DMS 273 treated with DMSO at 0.1 percent for 48 hours (cell line): ENCODE results near the gene MFAP2.

ENCODE experiments used
- DNase-seq: peaks from one replicate; lab custom pipeline; 2025; lab: John Stamatoyannopoulos, UW

MFAP2 gene

DNA sequence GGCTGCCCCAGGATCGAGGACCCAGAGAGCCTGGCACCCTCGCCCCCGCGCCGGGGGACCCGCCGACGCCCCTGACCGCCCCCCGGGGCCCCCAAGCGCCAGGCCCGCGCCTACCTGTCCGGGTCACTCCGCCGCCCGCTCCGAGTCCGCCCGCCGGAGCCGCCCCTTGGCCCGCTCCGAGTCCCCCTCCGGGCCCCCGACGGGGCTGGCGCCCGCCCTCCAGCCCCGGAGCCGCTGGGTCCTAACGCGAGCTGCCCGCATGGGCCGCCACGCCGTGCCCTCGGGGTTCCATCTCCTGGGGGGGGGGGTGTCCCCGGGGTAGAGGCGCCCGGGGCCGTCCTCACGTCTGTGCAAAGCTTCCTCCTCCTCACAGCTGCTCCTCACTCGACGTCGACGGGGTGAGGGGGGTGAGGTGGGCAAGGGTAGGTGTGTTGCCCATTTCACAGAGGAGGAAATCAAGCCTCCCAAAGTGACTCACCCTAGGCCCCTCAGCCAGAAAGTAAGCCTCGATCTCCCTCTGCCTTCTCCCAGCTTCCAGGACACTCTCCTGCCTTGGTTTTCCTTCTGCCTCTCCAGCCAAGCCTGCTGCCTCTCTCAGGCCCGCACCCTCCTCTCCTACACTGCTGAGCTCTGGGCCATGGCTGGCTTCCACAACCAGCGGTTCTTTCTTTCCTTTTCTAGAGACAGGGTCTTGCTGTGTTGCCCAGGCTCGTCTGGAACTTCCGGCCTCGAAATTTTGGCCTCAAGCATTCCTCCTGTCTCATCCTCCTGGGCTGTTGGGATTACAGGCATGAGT is at the start of gene MFAP2:
Gene MFAP2, minus strand, starts transcription at position 148 of the 796 bp plus-strand sequence. CDS start 2,347 bp downstream, outside the sequence.
- DNase-seq: no peak

DNA sequence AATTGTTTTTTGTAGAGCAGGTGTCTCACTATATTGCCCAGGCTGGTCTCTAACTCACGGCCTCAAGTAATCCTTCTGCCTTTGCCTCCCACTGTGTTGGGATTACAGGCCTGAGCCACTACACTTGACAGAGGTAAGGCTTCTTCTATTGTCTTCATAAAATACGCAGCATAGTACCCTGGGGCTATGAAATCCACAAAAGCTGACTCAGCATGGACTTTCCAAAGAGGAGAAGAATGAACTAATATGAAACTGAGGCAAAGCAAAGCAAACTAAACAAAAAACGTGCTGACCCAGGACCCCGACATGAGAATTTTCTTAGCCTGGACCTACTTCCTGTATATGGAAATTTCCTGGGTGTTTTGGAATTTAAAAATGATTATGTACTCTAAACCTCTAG is 49.8 kb upstream of the MFAP2 start:
- DNase-seq: no peak

- no peak for DNase-seq
Observed at GRCh38 chr1:17028662-17029188, 48.3 kb upstream of the MFAP2 start.

DNA sequence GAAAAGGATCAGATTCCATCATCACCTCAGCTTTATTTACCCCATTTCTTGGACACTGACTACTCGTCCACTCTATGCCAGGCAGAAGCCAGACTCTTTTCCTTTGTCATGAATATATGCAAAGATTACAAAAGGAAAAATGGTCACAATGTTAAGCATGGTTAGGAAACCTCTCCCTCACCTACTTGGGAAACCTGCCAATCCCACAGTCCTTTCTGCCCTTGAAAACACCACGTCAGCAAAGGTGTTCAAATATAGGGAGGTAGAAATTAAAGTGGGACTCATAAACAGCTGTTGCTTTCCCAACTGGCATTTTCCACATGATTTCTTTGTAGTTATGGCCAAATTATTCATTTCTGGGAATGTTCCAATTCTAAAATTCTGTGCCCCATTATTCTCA is 47.5 kb upstream of the MFAP2 start:
- no peak for DNase-seq

GRCh38 chr1:17027403-17027802 is 47.0 kb upstream of the MFAP2 start:
- no peak for DNase-seq

DNA sequence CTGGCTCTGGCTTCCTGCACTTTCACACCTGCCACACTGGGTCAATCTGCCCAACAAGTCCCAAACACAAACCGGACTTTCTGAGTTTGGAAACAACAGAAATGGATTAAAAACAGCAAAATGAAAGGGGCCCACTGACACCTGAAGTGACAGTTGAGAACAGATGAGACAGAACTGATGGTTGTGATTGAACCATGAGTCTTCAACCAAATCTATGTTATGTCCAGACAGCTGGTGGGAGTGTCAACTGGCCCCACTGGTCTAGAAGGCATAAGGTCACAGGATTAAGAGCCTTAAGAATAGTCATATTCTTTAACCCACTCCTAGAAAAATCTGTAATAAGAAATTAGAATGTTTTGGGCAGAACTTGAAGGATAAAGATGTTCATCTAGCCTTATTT is 44.3 kb upstream of the MFAP2 start:
- no peak for DNase-seq

- no peak for DNase-seq
Observed at GRCh38 chr1:17023573-17023972, 43.2 kb upstream of the MFAP2 start.

GRCh38 chr1:17023102-17023501 is 42.7 kb upstream of the MFAP2 start:
- no peak for DNase-seq

DNA sequence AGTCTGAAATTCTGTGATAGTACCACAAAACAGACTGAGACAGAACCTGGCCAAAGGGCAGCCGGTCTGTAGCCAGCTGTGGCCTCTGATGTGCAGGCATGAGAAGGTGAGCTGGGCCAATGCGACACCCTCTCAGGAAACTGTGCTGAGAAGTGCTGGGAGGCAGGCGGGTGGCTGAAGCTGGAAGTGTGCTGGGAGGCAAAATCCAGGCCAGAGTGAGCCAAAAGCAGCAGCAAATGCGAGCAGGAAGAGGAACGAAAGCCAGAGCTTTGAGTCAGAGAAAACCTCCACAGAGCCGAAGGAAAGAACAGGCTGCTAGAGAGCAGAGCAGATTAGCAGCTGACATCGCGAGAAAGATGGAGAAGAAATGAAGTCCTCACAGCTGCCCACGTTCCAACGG is 41.5 kb upstream of the MFAP2 start:
- DNase-seq: no peak

DNA sequence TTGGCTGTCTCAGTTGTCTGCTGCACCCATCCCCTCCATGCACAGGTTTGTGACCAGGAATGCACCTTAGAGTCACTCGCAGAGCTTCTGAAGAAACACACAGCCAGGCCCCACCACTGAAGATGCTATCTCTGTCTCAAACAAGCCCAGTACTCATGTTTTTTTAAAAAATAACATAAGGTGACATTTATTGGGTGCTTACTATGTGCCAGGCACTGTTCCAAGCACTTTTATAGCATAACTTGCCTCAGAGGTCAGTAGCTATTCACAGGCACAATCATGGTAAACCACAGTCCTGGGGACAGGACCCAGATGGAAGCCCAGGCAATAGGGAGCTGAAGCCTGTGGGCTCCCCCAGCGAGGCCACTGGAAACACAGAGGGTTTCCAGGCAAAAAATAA is 40.1 kb upstream of the MFAP2 start:
- DNase-seq: no peak

DNA sequence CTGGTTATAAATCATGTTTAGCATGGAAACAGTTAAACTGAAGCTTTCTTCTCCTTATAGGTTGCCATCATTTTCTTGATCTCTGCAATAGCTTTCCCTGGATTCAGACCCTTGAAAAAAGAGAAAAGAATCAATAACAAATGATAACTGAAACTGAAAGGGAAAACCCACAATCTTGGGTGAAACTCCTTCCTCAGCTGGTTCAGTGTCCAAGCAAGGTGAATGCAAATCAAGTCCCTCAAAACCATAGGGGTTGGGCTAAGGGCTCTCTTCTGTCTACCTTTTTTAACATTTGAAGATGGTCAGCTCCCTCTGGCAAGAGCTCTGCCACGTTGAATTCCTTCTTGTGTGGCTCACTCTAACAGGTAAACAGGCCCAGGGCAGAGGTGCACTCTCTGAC is 38.4 kb upstream of the MFAP2 start:
- no peak for DNase-seq

DNA sequence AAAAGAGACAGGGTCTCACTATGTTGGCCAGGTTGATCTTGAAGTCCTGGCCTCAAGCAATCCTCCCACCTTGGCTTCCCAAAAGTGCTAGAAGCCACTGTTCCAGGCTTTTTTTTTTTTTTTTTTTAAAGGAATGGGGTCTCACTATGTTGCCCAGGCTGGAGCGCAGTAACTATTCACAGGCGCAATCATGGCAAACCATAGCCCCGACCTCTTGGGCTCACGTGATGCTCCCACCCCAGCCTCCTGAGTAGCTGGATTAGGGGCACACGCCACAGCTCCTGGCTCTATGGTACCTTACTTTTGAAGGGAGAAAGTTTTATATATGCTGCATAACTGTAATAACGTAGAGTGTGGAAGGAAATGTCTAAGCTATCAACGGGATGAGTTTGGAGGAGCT is 37.0 kb upstream of the MFAP2 start:
- no peak for DNase-seq

DNA sequence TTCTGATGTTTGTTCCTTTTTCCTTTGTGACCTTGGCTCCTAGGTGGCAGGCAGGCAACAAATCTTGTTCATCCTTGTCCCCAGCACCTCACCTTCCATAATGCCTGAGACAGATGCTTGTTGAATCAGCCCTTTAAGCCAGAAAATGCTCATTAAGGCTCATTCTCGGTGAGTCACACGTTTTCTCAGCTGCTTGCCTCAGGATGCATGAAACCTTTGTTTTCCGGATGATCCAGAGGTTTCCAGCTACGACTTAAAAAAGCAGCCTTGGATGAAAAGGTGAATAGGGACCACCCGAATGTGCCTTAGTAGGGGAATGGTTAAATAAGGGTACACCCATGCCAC is 35.9 kb upstream of the MFAP2 start:
- no peak for DNase-seq

DNA sequence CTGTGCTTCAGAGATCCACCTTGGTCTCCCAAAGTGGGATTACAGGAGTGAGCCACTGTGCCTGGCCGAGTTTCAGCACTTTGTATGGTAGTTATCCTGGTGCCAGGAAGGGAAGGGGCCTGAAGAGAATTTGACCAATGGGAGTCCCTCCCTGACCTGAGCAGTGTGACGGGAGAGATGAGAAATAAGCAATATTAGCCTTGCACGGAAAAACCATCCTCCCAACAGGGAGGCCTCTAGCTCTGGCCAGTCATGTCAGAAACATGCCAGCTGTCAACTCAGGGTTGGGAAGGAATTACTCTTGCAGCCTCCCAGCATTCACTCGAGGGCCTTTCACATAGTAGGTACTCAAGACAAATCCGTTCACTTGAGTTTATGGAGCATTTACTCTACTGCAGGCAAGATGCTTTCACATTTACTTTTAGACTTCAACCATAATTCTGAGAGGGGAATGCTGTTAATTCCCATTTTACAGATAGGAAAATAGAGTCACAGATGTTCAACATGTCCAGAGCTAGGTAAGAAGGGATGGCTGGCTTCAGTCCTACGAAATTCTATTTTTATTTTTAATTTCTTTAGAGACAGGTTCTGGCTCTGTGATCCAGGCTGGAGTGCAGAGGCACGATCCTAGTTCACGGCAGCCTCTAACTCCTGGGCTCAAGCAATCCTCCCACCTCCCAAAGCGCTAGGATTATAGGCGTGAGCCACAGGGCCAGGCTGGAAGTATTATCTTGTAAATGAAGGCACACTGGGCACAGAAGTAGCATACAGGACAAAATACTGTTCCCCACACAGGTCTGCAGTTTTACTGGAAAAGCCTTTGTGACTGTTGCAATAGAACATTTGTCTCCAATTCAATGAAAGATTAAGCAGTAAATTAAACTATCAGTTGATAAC is 34.5 kb upstream of the MFAP2 start:
- DNase-seq: no peak

GRCh38 chr1:17013491-17014320 is 33.3 kb upstream of the MFAP2 start:
- DNase-seq: no peak

DNA sequence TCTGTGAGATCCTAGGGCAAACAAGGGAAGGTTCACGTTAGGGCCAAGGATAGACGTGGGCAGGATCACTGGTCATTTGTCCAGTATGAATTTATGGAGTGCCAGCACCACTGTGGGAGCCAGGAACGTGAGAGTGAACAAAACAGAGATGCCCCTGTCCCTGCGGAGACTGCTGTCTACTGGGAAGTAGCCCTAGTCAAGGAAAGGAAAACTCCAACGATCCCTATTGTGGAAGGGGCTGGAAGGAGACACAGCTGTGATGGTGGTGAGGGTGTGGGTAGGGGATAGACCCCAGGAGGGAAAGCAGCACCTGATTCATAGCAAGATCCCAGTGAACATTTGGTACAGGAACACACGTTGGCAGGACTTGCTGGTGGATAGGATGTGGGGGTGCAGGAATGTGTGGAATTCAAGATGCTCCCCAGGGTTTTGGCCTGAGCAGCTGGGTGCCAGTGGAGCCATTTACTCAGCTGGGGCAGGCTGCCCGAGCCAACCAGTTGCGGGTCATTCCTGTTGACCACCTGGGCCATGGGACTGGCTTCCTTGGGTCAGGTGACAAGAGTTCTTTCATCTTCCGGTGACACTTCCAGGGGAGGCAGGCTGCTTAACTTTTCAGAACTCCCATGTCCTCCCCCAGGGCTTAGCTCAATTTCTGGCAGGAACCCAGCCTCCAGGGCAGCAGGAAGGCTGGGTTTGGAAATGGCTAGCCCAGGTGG is 32.5 kb upstream of the MFAP2 start:
- DNase-seq: no peak

DNA sequence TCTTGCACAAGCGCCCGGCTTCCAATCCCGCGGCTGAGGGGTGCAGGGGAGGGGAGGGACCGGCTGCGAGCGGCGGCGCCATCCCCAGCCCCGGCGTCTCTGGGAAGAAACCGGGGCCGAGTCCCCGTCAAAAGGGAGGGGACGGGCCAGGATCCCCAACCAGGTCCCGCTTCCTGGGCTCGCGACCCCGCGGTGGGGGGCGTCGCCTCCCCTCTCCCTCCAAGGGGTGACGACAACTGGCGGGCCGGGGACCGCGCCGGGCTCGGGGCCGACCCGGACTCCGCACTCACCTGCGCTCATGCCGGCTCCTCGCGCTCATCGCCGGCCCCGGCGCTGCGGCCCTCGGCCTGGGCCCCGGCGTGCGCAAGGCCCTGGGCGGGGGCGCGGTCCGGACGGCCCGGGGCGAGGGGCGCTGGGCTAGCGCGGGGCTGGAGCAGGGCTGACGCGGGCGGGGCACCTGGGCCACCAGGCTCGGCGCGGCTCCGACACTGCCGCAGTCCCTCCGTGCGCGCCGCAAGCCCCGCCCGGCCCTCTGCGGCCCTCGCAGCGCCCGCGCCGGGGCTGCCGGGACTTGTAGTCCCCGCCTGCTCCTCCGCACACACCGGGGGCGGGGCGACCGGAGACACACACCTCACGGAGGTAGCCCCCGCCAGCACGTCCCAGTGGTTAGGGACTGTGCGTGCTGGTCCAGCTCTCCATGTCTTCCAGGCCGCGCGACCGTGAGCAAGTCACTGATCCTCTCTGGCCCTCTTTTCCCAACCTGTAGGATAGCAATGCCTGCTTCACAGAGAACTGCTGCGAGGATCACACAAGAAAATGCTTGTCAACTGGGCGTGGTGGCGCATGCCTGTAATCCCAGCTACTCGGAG is 31.3 kb upstream of the MFAP2 start, which contains the start of gene ATP13A2:
Gene ATP13A2, minus strand, starts transcription at position 490 of the 869 bp plus-strand sequence. Its CDS starts 190 bp downstream, at position 300.
- peak; percentile 33 for DNase-seq

DNA sequence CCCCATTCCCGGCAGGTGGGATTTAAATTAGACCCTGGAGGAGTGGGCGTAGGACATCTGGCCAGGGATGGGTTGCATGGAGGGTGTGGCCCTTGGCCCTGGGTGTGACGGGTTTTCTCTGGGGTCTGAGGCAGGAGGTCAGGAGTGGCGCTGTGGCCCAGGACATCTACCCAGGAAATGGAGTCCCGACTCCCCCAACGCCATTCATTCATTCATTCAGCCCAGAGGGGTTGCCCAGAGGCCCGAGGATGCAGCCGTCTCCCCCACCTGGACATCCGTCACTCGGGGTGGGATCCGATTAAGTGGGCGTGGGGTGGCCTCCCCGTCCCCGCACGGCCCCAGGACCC is 30.6 kb upstream of the MFAP2 start:
- DNase-seq: no peak

GRCh38 chr1:17009706-17010105 is 29.3 kb upstream of the MFAP2 start:
- DNase-seq: no peak

GRCh38 chr1:17008208-17008855 is 27.9 kb upstream of the MFAP2 start:
- DNase-seq: no peak
